LoVo (cell line): ENCODE measurements around the gene HLA-B.
"Not testable (repeated sequence)": the region's sequence is repeated elsewhere in the genome, so short reads cannot be mapped to it uniquely, and the experiment has no call there.

Experiments used
- DNase-seq: peaks from one replicate; pipeline ENCODE4 v3.0.0-alpha.2; 2016; ENCODE audit warnings: low spot score

HLA-B gene

GRCh38 chr6:31383149-31383548, 26.2 kb upstream of the HLA-B start:
- DNase-seq = no peak

GRCh38 chr6:31381666-31382065, 24.7 kb upstream of the HLA-B start:
- DNase-seq = no peak

GRCh38 chr6:31379850-31380249, 22.9 kb upstream of the HLA-B start:
- DNase-seq = no peak

- DNase-seq = no peak
Measured at GRCh38 chr6:31378721-31379103, 21.7 kb upstream of the HLA-B start.

- DNase-seq = peak; percentile 73
Measured at GRCh38 chr6:31378062-31378720, 21.2 kb upstream of the HLA-B start.

GRCh38 chr6:31377029-31377428, 20.1 kb upstream of the HLA-B start:
- DNase-seq = no peak

GRCh38 chr6:31375699-31376098, 18.7 kb upstream of the HLA-B start:
- no peak for DNase-seq

- DNase-seq = not testable (repeated sequence)
Measured at GRCh38 chr6:31374118-31374517, 17.1 kb upstream of the HLA-B start.

- DNase-seq = no peak
Measured at GRCh38 chr6:31368461-31368860, 11.5 kb upstream of the HLA-B start.

GRCh38 chr6:31366693-31367470, 9.9 kb upstream of the HLA-B start:
- peak; percentile 85 for DNase-seq

GRCh38 chr6:31365864-31366263, 8.9 kb upstream of the HLA-B start:
- DNase-seq = no peak

GRCh38 chr6:31363811-31364210, 6.8 kb upstream of the HLA-B start:
- DNase-seq = no peak

- no peak for DNase-seq
Measured at GRCh38 chr6:31362751-31363150, 5.8 kb upstream of the HLA-B start.

GRCh38 chr6:31359581-31359980, 2.6 kb upstream of the HLA-B start:
- no peak for DNase-seq

- DNase-seq = no peak
Measured at GRCh38 chr6:31358302-31358701, 1.3 kb upstream of the HLA-B start.

GRCh38 chr6:31357886-31358285, 907 bp upstream of the HLA-B start:
- DNase-seq = no peak

- no peak for DNase-seq
Measured at GRCh38 chr6:31356216-31356945, 598 bp downstream of the HLA-B start.

- DNase-seq = no peak
Measured at GRCh38 chr6:31355583-31355948, 1.4 kb downstream of the HLA-B start.

- no peak for DNase-seq
Measured at GRCh38 chr6:31354864-31355582, 2.0 kb downstream of the HLA-B start.

GRCh38 chr6:31354158-31354863, 2.7 kb downstream of the HLA-B start:
- no peak for DNase-seq

GRCh38 chr6:31353384-31353945, 3.5 kb downstream of the HLA-B start:
- DNase-seq = no peak
